OCI-LY3 (cell line): ENCODE measurements around the gene ARF4.

Experiments used
- CTCF ChIP-seq: fragments of 200-600, 300-600 bp; sonication (generic); IDR thresholded peaks from 2 replicates; pipeline ENCODE4 v1.5.1; 2014; ENCODE audit warnings: antibody characterized with exemption, low read length, low read depth
- EZH2phosphoT487 ChIP-seq: fragments of 200-600 bp; shearing (Covaris generic); IDR thresholded peaks from 2 replicates; pipeline ENCODE4 v1.6.1; 2018; ENCODE audit warnings: antibody characterized with exemption, mixed run types, low read depth

DNA sequence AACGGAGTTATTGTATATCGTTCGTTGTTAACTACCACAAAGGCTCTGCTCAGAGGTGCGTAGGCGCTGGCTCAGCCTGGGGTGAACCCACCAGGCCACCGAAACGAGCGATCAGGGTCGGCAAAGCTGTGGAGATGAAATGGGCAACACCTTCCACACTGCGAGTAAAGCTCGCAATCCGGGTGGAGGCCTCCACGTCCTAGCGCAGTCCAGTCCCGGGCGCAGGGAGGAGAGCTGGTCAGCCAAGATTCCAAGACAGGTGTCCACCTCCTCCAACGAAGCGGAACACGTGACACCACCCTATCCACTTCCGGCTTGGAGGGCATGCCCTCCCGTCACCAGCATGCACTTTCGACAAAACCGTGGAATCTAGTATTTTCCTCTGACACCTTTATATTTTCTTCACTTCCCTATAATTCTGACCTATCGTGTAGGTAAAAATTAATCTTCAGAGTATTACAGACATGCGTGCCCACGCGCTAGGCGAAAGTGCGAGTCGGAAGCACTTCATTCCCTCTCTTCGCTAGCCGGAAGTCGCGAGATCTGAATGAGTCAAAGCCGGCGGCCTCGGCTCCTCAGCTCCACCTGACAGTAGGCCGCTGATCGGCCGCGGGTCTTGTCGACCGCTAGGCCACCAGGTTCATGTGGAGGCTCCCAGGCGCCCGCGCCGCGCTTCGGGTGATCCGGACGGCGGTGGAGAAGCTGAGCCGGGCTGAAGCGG lies 41.2 kb downstream of the ARF4 start, which contains the start of gene PDE12:
- TF ChIP-seq CTCF (no peak), EZH2phosphoT487 (no peak)
